Fibroblast of skin of abdomen (primary cell): ENCODE data around the gene SLC5A8.
"Not testable (repeated sequence)": the region's sequence is repeated elsewhere in the genome, so short reads cannot be mapped to it uniquely, and the experiment has no call there.

Experiments
- DNase-seq: peaks from one replicate; pipeline ENCODE4 v3.0.0-alpha.2; 2013

The SLC5A8 gene

DNA sequence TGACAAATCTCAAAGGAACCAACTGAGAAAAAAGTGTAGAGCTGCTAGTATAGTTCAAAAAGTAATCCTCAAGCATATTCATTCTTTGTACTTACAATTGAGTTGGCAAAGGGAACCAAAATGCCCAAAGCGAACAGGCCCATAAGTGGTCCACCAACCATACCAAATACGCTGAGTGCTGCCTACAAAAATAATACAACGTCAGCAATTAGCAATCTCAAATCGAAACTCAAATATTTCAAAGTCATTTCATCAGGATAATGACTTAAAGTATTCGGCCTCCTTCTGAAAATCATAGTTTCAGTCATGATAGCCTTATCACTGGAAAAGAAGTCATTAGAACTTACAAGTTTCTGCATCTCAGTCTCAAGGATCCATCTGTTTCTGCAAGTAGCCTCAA, 42.0 kb downstream of the SLC5A8 start:
- no peak for DNase-seq

DNA sequence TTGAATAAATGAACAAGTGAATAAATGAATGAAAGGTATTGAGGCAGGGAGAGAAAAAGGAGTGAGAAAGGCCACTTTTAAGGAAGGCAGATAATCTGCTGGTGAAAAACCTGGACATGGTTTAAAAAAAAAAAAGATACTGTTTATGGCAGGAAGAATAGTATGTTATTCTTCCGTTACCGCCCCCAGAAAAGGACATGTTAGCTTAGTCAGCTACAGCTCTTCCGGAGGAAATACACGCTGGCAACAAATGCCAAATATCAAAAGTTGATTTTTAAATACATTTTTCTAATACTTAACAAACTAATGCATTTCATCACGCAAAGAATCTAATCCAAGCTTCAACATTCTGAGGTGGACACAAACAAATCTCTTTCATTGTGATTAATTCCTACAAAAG, 43.2 kb downstream of the SLC5A8 start:
- DNase-seq, result no peak

DNA sequence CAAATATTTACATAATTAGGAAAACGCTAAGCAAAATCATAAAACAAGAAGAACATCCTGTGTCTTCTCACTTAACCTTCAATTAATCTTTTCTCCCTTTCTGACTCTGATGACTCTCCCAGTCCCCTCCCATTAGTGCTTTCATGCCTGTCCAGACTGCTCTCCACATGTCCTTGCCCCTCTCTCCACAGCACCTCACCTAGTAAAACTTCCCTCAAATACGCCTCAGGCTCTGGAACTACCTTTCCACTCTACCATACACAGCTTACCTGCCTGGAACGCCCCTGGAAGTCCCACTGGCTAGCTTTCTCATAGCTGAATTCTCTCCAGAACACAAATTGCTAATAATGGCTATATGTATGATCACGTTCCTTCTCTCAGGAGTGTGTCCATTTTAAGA, 44.7 kb downstream of the SLC5A8 start:
- no peak for DNase-seq

DNA sequence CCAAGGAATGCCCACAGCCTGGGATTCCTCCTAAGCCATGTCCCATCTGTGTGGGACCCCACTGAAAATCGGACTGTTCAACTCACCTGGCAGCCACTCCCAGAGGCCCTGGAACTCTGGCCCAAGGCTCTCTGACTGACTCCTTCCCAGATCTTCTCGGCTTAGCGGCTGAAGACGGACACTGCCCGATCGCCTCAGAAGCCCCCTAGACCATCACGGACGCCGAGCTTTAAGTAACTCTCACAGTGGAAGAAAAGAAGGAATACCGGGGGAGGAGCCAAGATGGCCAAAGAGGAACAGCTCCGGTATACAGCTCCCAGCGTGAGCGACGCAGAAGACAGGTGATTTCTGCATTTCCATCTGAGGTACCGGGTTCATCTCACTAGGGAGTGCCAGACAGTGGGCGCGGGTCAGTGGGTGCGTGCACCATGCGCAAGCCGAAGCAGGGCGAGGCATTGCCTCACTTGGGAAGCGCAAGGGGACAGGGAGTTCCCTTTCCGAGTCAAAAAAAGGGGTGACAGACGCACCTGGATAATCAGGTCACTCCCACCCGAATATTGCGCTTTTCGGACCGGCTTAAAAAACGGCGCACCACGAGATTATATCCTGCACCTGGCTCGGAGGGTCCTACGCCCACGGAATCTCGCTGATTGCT, 64.1 kb downstream of the SLC5A8 start:
- not testable (repeated sequence) for DNase-seq

DNA sequence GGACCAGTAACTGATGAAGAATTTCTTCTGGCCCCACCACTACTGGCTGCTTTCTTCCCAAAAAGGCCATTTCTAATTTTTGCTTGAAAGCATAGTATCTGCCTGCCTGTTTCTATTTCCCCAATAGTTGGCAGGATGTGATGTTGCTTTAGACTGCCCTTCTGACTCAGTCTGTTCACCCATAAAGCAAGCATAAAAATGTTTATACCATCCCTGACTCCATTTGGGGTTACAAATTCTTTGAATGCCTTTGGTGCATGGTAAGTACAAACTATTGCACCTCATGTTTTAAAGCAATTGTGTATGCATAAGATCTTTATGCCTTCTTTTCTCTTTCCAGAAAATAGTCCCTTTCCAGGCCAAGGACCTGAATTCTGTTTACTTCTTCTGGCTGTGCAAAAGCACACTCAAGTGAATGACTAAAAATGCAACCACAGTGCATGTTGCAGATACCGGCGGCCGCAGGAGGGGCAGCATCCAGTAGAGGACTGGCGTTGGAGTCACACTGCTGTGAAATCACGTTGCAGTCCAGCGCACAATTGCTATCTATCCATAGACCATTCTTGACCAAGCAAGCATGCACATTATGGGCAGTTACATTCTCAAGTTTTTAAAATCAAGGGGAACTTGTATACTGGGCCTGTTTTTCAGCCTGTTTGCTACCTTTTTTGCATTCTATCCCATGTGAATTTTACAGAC, 82.4 kb downstream of the SLC5A8 start:
- DNase-seq, result no peak

DNA sequence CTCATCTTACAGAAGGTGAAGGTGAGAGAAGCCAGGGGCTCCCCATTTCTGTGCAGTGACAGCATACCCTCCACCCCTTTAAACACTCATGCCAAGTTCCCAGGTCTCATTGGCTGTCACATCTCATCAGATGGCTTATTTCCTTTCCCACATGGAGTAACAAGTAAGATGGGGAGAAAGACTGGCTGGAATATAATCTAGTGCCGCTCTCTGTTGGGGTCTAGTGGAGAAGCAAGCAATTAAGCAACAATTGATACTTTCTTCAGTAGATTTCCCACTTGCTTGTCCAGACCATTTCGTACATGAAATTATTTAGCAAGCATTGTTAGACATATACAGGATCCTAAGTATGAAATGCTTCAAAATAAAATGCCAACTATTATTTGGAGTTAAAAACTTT, 92.2 kb downstream of the SLC5A8 start:
- no peak for DNase-seq

DNA sequence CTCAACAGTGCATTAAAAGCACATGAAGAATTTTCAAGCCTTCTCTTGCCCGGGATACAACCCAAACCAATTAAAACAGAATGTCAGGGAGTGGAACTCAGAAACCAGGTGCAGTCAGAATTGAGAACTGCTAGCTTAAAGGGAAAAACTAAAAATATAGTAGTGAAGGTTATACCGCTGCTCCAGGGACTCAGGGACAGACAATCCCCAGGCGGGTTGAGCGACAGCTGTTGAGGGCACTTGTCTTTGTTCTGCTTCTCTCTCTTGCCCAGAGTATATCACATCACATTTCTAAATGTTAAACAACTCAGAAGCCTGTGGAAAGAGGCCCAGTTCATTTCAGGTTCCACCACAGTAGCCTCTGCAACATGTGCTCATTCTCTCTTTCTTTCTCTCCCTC, 93.1 kb downstream of the SLC5A8 start:
- DNase-seq, result no peak

DNA sequence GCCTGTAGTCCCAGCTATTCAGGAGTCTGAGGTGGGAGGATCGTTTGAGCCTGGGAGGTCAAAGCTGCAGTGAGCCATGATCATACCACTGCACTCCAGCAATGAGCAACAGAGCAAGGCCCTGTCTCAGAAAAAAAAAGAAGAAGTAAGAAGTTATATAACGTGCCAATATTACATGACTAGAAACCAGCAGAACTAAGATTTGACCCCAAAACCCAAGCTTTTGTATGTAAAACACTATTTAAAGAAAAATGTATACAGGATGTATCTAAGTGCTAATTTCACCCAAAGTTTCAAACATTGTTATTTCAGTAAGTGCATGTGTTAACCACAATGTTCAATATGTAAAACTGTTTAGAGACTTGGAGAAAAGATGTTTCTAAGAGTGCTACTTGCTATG, 94.7 kb downstream of the SLC5A8 start:
- no peak for DNase-seq

DNA sequence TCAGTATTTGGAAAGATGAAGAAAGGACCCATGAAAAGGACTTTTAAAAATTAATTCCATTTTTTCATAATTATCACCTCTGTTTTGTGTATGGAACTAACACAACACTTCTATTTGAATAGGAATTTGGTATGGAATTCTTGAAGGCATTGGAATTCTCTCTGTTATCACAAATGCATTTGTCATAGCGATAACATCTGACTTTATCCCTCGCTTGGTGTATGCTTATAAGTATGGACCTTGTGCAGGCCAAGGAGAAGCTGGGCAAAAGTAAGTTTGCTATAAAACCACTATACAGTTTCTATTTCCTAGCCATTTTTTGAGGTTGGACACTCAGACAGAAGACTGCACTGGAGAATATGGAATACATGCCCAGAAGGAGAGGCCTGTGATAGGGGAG, 98.6 kb downstream of the SLC5A8 start:
- DNase-seq, result no peak

DNA sequence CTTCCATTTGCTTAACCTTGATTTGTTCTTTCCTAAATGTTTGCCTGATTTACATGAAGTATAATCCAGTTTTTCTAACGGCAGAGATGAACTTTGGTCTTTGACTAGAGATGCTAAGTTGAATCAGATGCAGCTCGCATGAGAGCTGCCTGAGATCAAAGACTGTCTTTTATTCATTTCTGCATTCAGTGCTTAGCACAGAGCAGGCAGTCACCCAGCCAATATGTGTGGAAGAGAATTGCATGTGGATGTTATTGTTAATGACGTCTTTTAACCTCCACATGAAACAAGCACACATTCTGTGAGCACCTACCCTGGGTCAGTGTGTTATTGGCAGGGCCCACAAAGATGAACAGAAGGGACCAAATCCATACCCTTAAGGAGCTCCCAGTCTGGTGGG, 99.2 kb downstream of the SLC5A8 start:
- no peak for DNase-seq

DNA sequence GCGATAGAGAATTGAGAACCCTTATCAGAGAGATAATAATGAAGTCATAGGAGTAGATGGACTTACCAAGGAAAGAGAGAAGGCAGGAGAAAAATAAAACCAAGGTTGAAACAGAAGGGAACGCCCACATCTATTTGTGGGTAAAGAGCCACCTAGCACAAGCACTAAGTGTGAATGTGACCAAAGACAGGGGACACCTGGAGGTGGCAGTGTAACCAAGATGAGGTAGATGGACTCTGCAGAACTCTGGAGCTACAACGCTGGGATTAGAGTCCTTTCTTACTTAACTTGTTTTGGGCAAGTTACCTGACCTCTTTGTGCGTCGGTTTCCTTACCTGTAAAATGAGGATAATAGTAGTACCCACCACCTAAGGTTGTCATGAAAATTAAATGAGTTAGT, 101.9 kb downstream of the SLC5A8 start:
- no peak for DNase-seq

DNA sequence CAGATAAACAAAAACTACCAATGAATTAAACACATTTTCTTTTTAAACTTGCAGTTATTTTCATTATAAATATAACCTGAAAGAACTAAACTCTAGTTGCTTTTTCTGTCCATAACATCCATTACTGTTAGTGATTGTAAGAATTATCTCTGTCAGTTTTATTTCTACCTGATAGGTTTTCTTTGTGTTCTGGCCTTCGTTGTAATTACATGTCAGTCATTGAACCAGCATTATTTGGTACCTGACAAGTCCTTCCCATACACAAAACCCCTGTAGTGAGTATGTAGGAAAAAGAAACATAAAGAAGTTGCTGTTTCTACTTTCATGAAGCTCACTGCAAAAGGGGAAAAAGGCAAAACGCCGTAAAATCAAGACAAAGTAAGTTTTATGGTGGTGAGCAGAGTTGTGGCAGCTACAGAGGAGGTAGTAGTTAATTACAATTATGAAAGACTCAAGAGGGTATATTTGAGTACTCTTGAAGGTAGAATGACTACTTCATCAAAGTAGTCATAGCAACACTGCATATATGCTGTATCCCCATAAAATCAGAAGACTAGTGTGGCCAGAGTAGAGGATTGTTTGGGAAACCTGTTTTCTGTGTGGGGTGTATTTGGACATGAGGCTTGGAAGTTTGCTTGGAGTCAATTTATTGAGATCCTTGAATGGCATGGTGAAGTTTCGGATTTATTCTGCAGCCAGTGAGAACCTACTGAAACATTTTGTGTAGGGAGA, 102.8 kb downstream of the SLC5A8 start:
- no peak for DNase-seq
